NCI-H524 (cell line): Measurements from ENCODE around the gene CLASP2.
A peak's percentile ranks its signal among the peaks of the same experiment; 100 is the strongest.
"Not testable (repeated sequence)": the region's sequence is repeated elsewhere in the genome, so short reads cannot be mapped to it uniquely, and the experiment has no call there.

Experiments
- DNase-seq, 2 experiments: peaks; one replicate each; lab custom pipeline; 2025; lab: John Stamatoyannopoulos, UW

Gene CLASP2

GRCh38 chr3:33541918-33542317 is 176.1 kb downstream of the CLASP2 start:
- DNase-seq: no peak

- no peak for DNase-seq
Observed at GRCh38 chr3:33538678-33539339, 179.2 kb downstream of the CLASP2 start.

- DNase-seq: no peak
Observed at GRCh38 chr3:33537133-33537532, 180.9 kb downstream of the CLASP2 start.

GRCh38 chr3:33526787-33527186 is 191.3 kb downstream of the CLASP2 start:
- no peak for DNase-seq

GRCh38 chr3:33525232-33525631 is 192.8 kb downstream of the CLASP2 start:
- DNase-seq: no peak

GRCh38 chr3:33523093-33523667 is 194.9 kb downstream of the CLASP2 start:
- no peak for DNase-seq

- peak in 1 of 2 experiments; percentile 11 for DNase-seq
Observed at GRCh38 chr3:33521736-33522135, 196.3 kb downstream of the CLASP2 start.

GRCh38 chr3:33513262-33513863 is 204.7 kb downstream of the CLASP2 start:
- no peak for DNase-seq

GRCh38 chr3:33505027-33505426 is 213.0 kb downstream of the CLASP2 start:
- DNase-seq: no peak

GRCh38 chr3:33496449-33496848 is 221.6 kb downstream of the CLASP2 start:
- no peak for DNase-seq

- no peak for DNase-seq
Observed at GRCh38 chr3:33491721-33492120, 226.3 kb downstream of the CLASP2 start.

- DNase-seq: peak; percentile 3 to 29
Observed at GRCh38 chr3:33490641-33491241, 227.3 kb downstream of the CLASP2 start.

- DNase-seq: no peak
Observed at GRCh38 chr3:33488683-33489082, 229.4 kb downstream of the CLASP2 start.

GRCh38 chr3:33488246-33488645 is 229.8 kb downstream of the CLASP2 start:
- no peak for DNase-seq

GRCh38 chr3:33482111-33482521 is 235.9 kb downstream of the CLASP2 start:
- no peak for DNase-seq

- DNase-seq: no peak
Observed at GRCh38 chr3:33474896-33475295, 243.2 kb downstream of the CLASP2 start.

GRCh38 chr3:33473813-33474212 is 244.2 kb downstream of the CLASP2 start:
- no peak for DNase-seq

- DNase-seq: no peak
Observed at GRCh38 chr3:33467786-33468185, 250.3 kb downstream of the CLASP2 start.

GRCh38 chr3:33461097-33461496 is 257.0 kb downstream of the CLASP2 start:
- DNase-seq: no peak

GRCh38 chr3:33459577-33459976 is 258.5 kb downstream of the CLASP2 start:
- DNase-seq: not testable (repeated sequence)

- no peak for DNase-seq
Observed at GRCh38 chr3:33458446-33458845, 259.6 kb downstream of the CLASP2 start.

- DNase-seq: no peak
Observed at GRCh38 chr3:33456756-33457155, 261.3 kb downstream of the CLASP2 start.

- DNase-seq: no peak
Observed at GRCh38 chr3:33453331-33453761, 264.7 kb downstream of the CLASP2 start.
